ENCODE results near the gene TIMM50.
"Not testable (repeated sequence)": the region's sequence is repeated elsewhere in the genome, so short reads cannot be mapped to it uniquely, and the experiment has no call there.

TIMM50 gene

DNA sequence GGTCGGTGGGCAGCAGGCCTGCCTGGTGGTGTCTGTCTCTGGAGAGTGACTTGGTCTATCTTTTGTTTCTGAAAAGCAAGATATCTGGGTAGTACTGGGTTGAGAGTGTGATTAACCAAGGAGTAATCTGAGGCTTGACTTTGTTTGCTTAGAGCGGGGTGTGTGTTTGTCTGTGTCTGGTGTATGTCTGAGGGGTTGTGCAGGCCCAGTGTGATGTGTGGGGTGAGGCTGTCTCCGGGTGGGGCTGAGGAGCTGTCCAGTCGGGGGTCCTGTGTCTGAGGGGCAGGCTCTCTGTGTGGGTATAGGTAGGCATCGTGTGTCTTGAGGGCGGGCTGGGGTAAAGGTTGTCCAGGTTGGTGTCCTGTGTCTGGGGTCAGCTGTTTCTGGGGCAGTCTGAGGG is 11.1 kb upstream of the TIMM50 start:
- no peak for DNase-seq (ENCODE audit: low spot score)

- DNase-seq (ENCODE audit: low spot score) = no peak
These were observed 9.8 kb upstream of the TIMM50 start for GRCh38 chr19:39470724-39471339.

DNA sequence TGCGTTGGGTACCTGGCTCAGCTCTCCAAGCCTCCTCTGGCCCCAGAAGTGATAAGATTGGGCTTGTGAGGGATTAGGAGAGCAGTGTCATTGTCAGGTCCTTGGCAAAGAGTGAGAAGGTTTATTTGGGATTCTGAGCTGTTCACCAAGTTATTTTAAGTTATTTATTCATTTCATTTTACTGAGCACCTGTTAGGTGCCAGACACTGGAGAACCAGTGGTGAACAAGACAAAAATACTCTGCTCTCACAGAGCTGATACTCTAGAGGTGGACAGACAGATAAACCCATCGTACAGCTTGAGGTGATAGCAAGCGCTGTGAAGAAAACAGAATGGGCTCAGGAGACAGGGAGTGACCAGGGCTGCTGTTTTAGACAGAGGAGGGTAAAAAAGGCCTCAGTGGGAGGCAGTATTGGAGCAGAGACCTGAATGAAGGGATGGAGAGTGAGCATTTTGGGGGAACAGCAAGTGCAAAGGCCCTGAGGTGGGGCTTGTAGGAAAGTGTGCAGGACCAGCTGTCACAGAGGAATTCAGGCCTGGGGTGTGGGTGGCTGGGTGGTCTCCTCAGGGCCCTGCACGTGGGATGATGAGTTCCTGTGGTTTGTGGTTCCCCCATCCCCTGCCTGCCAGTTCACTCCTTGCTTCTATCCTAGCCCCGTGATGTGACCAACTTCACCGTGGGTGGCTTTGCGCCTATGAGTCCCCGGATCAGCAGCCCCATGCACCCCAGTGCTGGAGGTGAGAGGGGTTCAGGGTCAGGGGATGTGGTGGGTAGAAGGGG is 8.7 kb upstream of the TIMM50 start:
- no peak for DNase-seq (ENCODE audit: low spot score)

GRCh38 chr19:39472746-39473442 is 7.7 kb upstream of the TIMM50 start:
- DNase-seq (ENCODE audit: low spot score) = no peak

- DNase-seq (ENCODE audit: low spot score) = no peak
These were observed 7.1 kb upstream of the TIMM50 start for GRCh38 chr19:39473443-39473960.

DNA sequence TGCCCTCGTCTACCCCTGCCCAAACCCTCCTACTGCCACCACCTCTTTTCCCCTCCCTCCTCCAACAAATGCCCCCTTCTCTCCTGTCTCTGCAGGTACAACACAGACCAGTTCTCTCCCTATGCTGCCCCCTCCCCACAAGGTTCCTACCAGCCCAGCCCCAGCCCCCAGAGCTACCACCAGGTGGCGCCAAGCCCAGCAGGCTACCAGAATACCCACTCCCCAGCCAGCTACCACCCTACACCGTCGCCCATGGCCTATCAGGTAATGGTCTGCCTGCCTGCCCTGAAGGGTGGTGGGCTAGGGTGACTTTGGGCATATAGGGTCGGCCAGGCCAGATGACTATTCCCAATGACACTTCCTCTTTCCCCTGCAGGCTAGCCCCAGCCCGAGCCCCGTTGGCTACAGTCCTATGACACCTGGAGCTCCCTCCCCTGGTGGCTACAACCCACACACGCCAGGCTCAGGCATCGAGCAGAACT is 6.5 kb upstream of the TIMM50 start:
- DNase-seq (ENCODE audit: low spot score) = peak; percentile 63

DNA sequence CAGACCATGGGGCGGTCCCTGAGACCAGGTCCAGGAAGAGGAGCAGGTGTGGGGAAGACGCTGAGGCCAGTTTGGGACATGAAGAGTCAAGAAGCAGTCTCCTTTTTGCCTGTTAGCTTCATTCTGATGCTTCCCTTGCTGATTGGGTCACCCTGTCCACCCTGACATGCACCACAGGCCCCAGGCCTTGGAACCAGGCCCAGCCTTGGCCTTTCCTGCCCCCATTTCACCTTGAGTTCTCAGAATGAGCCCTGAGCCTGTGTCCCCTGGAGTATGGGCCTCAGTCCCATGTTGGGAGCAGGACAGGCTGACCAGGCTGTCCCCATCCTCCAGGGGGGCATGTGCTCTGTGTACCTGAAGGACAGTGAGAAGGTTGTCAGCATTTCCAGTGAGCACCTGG is 4.9 kb upstream of the TIMM50 start:
- DNase-seq (ENCODE audit: low spot score) = no peak

DNA sequence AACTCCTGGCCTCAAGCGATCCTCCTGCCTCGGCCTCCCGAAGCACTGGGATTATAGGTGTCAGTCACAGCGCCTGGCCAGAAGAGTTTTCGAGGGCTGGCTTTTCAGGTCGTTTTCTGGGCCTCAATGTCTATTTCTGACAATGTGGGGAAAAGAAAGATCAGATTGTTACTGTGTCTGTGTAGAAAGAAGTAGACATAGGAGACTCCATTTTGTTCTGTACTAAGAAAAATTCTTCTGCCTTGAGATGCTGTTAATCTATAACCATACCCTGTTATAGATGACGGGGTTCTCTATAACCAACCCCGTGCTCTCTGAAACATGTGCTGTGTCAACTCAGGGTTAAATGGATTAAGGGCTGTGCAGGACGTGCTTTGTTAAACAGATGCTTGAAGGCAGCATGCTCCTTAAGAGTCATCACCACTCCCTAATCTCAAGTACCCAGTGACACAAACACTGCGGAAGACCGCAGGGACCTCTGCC is 1.3 kb upstream of the TIMM50 start:
- DNase-seq (ENCODE audit: low spot score) = not testable (repeated sequence)

DNA sequence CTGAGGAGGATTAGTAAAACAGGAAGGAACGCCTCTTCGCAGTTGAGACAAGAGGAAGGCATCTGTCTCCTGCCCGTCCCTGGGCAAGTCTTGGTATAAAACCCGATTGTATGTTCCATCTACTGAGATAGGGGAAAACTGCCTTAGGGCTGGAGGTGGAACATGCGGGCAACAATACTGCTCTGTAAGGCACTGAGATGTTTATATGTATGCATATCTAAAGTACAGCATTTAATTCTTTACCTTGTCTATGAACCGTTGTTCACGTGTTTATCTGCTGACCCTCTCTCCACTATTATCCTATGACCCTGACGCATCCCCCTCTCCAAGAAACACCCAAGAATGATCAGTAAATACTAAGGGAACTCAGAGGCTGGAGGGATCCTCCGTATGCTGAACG is 722 bp upstream of the TIMM50 start:
- no peak for DNase-seq (ENCODE audit: low spot score)

DNA sequence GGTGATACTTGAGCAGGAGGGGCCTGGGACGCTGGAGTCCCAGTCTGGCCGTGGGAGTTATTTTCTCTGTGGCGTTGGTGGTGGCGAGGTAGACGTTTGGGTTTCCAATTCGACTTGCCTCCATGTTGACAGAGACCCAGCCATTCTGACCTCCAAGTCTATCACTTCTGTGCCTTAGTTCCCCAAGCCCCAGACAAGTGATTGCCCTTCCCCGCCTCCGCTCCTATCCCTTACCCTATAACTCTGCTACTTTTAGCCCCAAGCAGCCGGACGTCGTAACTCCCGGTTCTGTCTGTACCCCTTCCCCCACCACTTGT is 549 bp downstream of the TIMM50 start:
- DNase-seq (ENCODE audit: low spot score) = no peak

GRCh38 chr19:39481676-39482075 is 1.0 kb downstream of the TIMM50 start:
- no peak for DNase-seq (ENCODE audit: low spot score)

DNA sequence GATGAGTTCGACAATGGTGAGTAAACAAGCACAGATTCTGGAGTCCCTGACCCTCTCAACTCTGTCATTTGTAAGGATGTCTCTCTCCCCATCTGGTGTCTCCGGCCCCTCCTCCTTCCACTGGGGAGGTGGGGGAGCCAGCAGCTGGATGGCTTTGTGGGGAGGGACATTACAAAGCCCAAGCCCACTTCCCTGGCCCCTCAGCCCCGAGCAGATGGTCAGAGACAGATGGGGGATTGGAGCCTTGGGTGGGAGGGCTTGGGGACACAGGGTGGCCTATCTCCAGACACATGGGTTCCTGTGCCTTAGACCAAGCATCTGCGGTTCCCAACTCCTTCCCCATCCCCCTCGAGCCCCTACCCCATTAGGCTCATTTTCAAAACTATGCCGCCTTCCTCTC is 2.5 kb downstream of the TIMM50 start:
- no peak for DNase-seq (ENCODE audit: low spot score)

- no peak for DNase-seq (ENCODE audit: low spot score)
These were observed 9.1 kb downstream of the TIMM50 start for GRCh38 chr19:39489756-39490155.

DNA sequence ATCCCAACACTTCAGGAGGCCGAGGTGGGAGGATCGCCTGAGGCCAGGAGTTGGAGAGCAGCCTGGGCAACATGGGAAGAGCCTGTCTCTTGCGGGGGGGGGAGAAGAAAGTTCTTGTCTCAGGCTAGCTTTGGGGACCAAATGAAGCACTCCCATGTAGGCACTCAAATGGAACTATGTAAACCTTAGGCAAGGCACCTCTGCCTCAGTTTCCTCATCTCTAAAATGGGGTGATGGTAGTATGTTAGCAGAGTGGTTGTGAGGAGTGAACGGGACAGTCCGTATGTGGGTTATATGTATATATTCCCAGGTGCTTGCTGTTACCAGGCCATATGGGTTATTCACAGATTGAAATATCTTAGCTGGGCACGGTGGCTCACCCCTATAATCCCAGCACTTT is 11.6 kb downstream of the TIMM50 start:
- DNase-seq (ENCODE audit: low spot score) = no peak

DNA sequence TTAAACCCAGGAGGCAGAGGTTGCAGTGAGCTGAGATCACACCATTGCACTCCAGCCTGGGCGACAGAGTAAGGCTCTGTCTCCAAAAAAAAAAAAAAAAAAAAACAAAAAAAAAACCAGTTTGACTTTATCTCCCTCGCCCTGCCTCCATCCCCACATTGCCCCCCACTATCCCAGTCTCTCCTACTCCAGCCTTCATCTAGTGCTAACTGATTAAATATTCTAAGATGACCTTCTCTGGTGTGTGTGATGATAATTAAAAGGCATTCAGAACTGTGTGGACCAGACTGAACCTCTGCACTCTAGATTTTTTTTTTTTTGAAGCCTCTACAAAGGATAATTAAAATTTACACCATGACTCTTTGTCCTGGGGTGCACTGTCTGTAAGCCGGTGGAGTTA is 12.2 kb downstream of the TIMM50 start:
- no peak for DNase-seq (ENCODE audit: low spot score)

DNA sequence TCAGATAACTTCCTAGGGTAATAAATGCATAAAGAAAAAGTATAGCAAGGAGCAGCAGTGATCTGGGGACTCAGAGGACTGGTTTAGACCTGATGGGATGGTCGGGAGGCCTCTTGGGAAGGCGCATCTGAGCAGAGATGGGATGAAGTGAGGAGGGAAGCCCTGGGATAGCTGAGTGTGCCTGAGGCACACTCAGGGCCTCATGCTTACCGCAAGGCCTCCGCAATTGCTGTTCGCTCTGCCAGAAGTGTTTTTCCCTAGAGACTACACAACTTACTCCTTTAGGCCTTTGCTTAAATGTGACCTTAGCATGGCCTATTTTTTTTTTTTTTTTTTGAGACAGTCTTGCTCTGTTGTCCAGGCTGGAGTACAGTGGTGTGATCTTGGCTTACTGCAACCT is 14.0 kb downstream of the TIMM50 start:
- DNase-seq (ENCODE audit: low spot score) = no peak

GRCh38 chr19:39496063-39496462 is 15.4 kb downstream of the TIMM50 start:
- DNase-seq (ENCODE audit: low spot score) = no peak

DNA sequence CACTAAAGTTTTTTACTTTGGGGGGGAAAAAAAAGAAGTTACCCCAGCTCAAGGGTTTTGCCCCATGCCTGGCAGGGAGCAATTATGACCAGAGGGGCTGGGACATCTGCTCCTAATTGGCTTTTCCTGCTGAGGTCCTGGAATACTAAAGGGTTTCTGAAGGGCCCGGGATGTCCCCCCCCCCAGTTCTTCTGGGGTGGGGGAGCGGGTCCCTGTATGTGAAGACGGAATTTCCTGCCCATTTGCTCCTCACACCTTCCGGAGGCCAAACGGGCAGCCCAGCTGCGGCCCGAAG is 17.0 kb downstream of the TIMM50 start:
- DNase-seq (ENCODE audit: low spot score) = no peak

GRCh38 chr19:39497996-39498797 is 17.6 kb downstream of the TIMM50 start:
- DNase-seq (ENCODE audit: low spot score) = no peak

DNA sequence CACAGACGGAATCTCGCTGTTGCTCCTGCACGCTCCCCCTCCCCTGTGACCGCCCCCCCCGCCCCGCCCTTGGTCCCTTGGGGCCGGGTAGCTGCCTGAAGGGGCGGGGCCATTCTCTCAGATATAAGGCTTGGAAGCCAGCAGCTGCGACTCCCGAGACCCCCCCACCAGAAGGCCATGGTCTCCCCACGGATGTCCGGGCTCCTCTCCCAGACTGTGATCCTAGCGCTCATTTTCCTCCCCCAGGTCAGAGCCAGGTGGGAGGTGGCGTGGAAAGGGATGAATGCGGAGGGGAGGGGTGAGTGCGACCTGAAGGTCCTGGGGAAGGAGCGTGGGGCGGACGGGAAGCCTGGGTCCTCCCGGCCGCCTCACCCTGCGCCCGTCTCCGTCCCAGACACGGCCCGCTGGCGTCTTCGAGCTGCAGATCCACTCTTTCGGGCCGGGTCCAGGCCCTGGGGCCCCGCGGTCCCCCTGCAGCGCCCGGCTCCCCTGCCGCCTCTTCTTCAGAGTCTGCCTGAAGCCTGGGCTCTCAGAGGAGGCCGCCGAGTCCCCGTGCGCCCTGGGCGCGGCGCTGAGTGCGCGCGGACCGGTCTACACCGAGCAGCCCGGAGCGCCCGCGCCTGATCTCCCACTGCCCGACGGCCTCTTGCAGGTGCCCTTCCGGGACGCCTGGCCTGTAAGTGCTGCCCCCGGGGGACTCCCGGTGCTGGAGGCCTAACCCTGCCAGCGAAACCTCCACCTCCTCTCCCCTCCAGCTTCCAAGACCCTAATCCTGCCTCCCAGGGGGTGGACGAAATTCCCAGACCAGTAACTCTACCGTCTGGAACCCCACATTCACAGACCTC is 18.4 kb downstream of the TIMM50 start, which contains the start of gene DLL3:
DLL3 (plus strand) TSS at position 150 of the 845 bp plus-strand sequence; CDS start at position 178, 28 bp downstream.
- DNase-seq (ENCODE audit: low spot score) = no peak

- no peak for DNase-seq (ENCODE audit: low spot score)
These were observed 19.3 kb downstream of the TIMM50 start for GRCh38 chr19:39499932-39500331.

All from CD4-positive, alpha-beta T cell treated with Interleukin-6 at 100 ng/mL for 8 hours (primary cell).